Adrenal gland (tissue), 5 donors: Measurements from ENCODE around the gene PHOSPHO2.

Experiments used
- POLR2A ChIP-seq, 2 donors: fragments of 450-650 bp; IDR thresholded peaks; one replicate each; pipeline ENCODE4 v1.6.1; 2017; ENCODE audit warnings: antibody characterized with exemption in 2 of 2, mild to moderate bottlenecking in 2 of 2, moderate library complexity in 1 of 2
- TF ChIP-seq, protein P1 (sequence below), 6 experiments: fragments of 450-650 bp in 4 of 6; fragments of 200-600 bp in 2 of 6; sonication (generic) in 1 of 6; IDR thresholded peaks; 1 replicate in 5 of 6; 2 replicates in 1 of 6; pipeline versions ENCODE4 v1.5.1 to v1.8.0; 2016 to 2021; ENCODE audit warnings: antibody characterized with exemption in 6 of 6, mild to moderate bottlenecking in 2 of 6, moderate library complexity in 1 of 6
- donor health status: DM: no; HTN: no; CAD: no.

DNA sequence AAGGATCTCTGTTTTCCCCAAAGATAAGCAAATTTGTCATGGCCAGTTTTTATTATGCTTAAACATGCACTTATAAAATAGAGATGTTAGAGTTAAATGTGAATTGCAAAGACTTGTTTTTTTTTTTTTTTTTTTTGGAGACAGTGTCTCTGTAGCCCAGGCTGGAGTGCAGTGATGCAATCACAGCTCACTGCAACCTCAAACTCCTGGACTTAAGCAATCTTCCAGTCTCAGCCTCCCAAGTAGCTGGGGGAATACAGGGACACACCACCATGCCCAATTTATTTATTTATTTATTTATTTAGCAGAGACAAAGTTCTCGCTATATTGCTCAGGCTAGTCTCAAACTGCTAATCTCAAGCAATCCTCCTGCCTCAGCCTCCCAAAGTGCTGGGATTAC, 15.1 kb downstream of the PHOSPHO2 start:
- TF ChIP-seq, protein P1, sequence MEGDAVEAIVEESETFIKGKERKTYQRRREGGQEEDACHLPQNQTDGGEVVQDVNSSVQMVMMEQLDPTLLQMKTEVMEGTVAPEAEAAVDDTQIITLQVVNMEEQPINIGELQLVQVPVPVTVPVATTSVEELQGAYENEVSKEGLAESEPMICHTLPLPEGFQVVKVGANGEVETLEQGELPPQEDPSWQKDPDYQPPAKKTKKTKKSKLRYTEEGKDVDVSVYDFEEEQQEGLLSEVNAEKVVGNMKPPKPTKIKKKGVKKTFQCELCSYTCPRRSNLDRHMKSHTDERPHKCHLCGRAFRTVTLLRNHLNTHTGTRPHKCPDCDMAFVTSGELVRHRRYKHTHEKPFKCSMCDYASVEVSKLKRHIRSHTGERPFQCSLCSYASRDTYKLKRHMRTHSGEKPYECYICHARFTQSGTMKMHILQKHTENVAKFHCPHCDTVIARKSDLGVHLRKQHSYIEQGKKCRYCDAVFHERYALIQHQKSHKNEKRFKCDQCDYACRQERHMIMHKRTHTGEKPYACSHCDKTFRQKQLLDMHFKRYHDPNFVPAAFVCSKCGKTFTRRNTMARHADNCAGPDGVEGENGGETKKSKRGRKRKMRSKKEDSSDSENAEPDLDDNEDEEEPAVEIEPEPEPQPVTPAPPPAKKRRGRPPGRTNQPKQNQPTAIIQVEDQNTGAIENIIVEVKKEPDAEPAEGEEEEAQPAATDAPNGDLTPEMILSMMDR (IDR thresholded peaks at IDR 0.05), result no peak
- TF ChIP-seq POLR2A (IDR thresholded peaks at IDR 0.05), result no peak
